ENCODE measurements around the gene HSPA1A.

GRCh38 chr6:31768363-31769257 lies 46.7 kb upstream of the HSPA1A start:
- no peak for TF ChIP-seq CTCF (IDR thresholded peaks at IDR 0.05)
- TF ChIP-seq POLR2A (IDR thresholded peaks at IDR 0.05): no peak
- TF ChIP-seq POLR2AphosphoS5 (IDR thresholded peaks at IDR 0.05): no peak

All from prostate gland (tissue), 2 donors.